SHP77 (cell line): Measurements from ENCODE around the gene GCM1.
"Not testable (repeated sequence)": the region's sequence is repeated elsewhere in the genome, so short reads cannot be mapped to it uniquely, and the experiment has no call there.

Experiments
- DNase-seq, 2 experiments: peaks; one replicate each; lab custom pipeline; 2025; lab: John Stamatoyannopoulos, UW

The GCM1 gene

GRCh38 chr6:53148684-53149083, at the start of gene GCM1:
TSS of gene GCM1 (minus strand) at chr6:53148841. CDS start at chr6:53145632, 3,209 bp downstream.
- DNase-seq = no peak

GRCh38 chr6:53197553-53197952, 48.9 kb upstream of the GCM1 start:
- DNase-seq = no peak

- no peak for DNase-seq
These were observed 46.4 kb upstream of the GCM1 start for GRCh38 chr6:53195048-53195447.

GRCh38 chr6:53192682-53193188, 44.1 kb upstream of the GCM1 start:
- DNase-seq = peak in 1 of 2 experiments; percentile 30

- no peak for DNase-seq
These were observed 40.9 kb upstream of the GCM1 start for GRCh38 chr6:53189554-53189953.

GRCh38 chr6:53188833-53189232, 40.2 kb upstream of the GCM1 start:
- DNase-seq = no peak

GRCh38 chr6:53180678-53181077, 32.0 kb upstream of the GCM1 start:
- DNase-seq = no peak

- DNase-seq = peak; percentile 81 to 85
These were observed 31.5 kb upstream of the GCM1 start for GRCh38 chr6:53179961-53180651.

- DNase-seq = no peak
These were observed 30.3 kb upstream of the GCM1 start for GRCh38 chr6:53178837-53179432.

- DNase-seq = no peak
These were observed 26.4 kb upstream of the GCM1 start for GRCh38 chr6:53175027-53175426.

- no peak for DNase-seq
These were observed 23.8 kb upstream of the GCM1 start for GRCh38 chr6:53172468-53172803.

- DNase-seq = peak; percentile 54 to 74
These were observed 23.2 kb upstream of the GCM1 start for GRCh38 chr6:53171605-53172467.

- no peak for DNase-seq
These were observed 20.1 kb upstream of the GCM1 start for GRCh38 chr6:53168516-53169267.

- no peak for DNase-seq
These were observed 16.7 kb upstream of the GCM1 start for GRCh38 chr6:53165293-53165692.

GRCh38 chr6:53162606-53163005, 14.0 kb upstream of the GCM1 start:
- DNase-seq = no peak

GRCh38 chr6:53161481-53162009, 12.9 kb upstream of the GCM1 start:
- DNase-seq = no peak

- no peak for DNase-seq
These were observed 10.9 kb upstream of the GCM1 start for GRCh38 chr6:53159558-53159957.

- not testable (repeated sequence) for DNase-seq
These were observed 9.4 kb upstream of the GCM1 start for GRCh38 chr6:53158076-53158475.

- DNase-seq = not testable (repeated sequence)
These were observed 6.6 kb upstream of the GCM1 start for GRCh38 chr6:53155279-53155678.

GRCh38 chr6:53154794-53155193, 6.2 kb upstream of the GCM1 start:
- no peak for DNase-seq

- DNase-seq = no peak
These were observed 5.4 kb upstream of the GCM1 start for GRCh38 chr6:53154071-53154470.

GRCh38 chr6:53152576-53152975, 3.9 kb upstream of the GCM1 start:
- DNase-seq = no peak
